Measurements from ENCODE around the gene CAPNS1. TPM values are rescaled to one million over a fixed set of nuclear protein-coding genes. Genes with fewer than 3 reads are reported as not detected.

The CAPNS1 gene
- total and polyA plus RNA-seq, 8 donors: 93.7 to 575 (median 153) TPM

GRCh38 chr19:36150586-36150985, 10.7 kb downstream of the CAPNS1 start:
- Histone ChIP-seq H3K4me3 (no peak overlapping the region), H3K27ac (peak overlapping the region in 4 of 5 donors; percentile 89 to 95 (median 92)), H3K36me3 (peaks cover 50 to 69% (median 62%) of the 10 kb centered on the region in 4 donors), H3K27me3 (no peaks in the 10 kb centered on the region), H3K9me3 (no peaks in the 10 kb centered on the region), H3K4me1 (peaks cover 0 to 24% (median 18%) of the 10 kb centered on the region in 4 donors)
- no peak for DNase-seq
- 62 to 76% (median 73%) methylated on average over 5 of the region's 5 CpGs for WGBS, 5 donors
- intact Hi-C loops (cut with DNase I; ENCODE audit: low total_unique reads): no loop called here
- no peak for TF ChIP-seq POLR2A (IDR thresholded peaks at IDR 0.05)
- no peak for TF ChIP-seq CTCF (IDR thresholded peaks at IDR 0.05)
- TF ChIP-seq EP300 (IDR thresholded peaks at IDR 0.05): no peak
- TF ChIP-seq POLR2AphosphoS5 (IDR thresholded peaks at IDR 0.05): no peak

DNA sequence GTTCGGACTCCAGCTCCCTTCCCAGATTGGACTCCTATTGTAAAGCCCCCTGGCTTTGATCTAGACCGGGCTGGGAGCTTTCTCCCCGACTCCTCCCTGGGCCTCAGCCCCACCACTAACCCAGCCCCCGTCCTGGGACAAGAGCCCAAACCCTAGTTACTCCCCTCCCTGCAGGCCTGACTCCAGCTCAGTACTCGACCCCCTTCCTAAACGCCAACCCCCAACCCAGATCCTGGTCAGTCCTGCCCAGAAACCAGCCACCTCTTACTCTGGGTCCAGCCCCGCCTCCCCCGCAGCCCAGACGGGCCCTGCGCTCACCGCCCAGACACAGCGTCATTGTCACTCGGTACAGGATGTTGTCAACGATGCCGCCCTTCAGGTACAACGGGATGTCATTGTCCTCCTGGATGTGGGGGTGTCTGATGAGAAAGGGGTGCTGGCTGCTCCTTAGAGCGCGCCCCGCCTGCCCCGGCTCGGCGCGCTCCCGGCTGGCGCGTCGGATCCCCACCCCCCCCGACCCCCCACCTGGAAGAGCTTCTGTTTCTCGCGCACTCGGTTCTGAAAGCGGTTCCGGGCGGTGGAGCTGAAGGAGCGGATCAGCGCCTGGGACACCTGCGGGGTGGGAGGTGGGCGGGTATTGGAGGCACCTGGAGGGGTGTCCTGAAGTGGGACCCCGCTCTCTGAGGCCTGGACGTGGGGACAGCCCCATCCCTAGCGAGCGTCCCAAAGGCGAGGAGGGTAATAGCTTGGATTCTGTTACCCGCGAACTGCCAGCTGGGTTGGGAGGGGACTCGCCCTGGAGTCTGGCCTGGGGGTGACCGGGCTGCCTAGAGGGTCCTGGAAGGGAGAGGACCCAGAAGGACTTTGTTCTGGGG, 11.5 kb downstream of the CAPNS1 start:
- no peaks in the 10 kb centered on the region for H3K9me3 ChIP-seq
- WGBS, 5 donors: 63 to 74% (median 70%) methylated on average over 47 of the region's 47 CpGs
- peaks cover 0 to 24% (median 18%) of the 10 kb centered on the region in 4 donors for H3K4me1 ChIP-seq
- H3K27me3 ChIP-seq: no peaks in the 10 kb centered on the region
- TF ChIP-seq POLR2AphosphoS5 (IDR thresholded peaks at IDR 0.05) (peak; percentile 39 to 70 (median 62)), EP300 (IDR thresholded peaks at IDR 0.05) (no peak)
- DNase-seq: peak in 1 of 2 donors; percentile 83
- peak overlapping the region; percentile 45 to 57 (median 52) for H3K4me3 ChIP-seq
- H3K36me3 ChIP-seq: peaks cover 42 to 61% (median 54%) of the 10 kb centered on the region in 4 donors
- intact Hi-C loops (cut with DNase I; ENCODE audit: low total_unique reads): no loop called here
- H3K27ac ChIP-seq: peak overlapping the region; percentile 49 to 95 (median 91)

- 56 to 77% (median 67%) methylated on average over 15 to 16 of the region's 16 CpGs for WGBS, 5 donors
- Histone ChIP-seq H3K27me3 (no peaks in the 10 kb centered on the region), H3K36me3 (peaks cover 36 to 55% (median 48%) of the 10 kb centered on the region in 4 donors), H3K4me3 (peak overlapping the region; percentile 45 to 57 (median 52)), H3K4me1 (peaks cover 0 to 24% (median 18%) of the 10 kb centered on the region in 4 donors), H3K27ac (peak overlapping the region; percentile 49 to 95 (median 91)), H3K9me3 (no peaks in the 10 kb centered on the region)
- intact Hi-C loops (cut with DNase I; ENCODE audit: low total_unique reads): no loop called here
- DNase-seq: no peak
- TF ChIP-seq EP300 (IDR thresholded peaks at IDR 0.05) (no peak), CTCF (IDR thresholded peaks at IDR 0.05) (no peak), POLR2A (IDR thresholded peaks at IDR 0.05) (no peak), POLR2AphosphoS5 (IDR thresholded peaks at IDR 0.05) (no peak)
Observed at GRCh38 chr19:36152019-36152351, 12.1 kb downstream of the CAPNS1 start.

DNA sequence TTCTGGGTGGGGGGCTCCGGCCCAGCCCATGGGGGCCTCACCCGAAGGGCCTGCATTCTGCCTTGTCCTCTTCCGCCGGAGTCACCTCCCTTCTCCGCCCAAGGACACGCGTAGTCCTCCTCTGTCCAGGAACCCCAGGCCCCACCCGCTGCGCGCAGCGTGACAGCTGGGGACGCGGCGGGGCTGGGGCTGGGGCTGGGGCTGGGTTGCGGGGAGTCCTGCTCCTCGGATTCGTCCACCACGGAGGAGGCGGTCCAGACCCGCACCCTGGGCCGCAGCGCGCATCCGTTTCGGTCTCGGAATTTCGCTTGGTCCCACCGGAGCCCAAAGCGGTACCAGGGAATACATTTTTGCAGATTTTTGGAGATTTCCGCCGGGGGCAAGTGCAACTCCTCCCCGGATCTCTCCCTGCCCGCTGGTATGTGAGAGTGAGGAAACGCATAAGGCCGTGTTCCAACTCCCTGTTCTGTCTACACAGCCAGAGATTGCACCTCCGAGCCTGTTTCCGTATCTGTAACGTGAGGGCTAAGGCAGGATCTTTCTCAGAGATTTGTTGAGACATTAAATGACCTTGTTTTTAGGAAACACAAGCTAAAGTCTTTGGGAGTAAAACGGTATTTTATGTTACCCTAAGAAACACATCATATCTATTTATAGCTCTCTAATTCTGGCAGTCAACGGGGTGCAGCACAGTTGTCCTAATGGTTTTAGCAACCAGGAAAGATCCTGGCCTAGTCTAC, 12.7 kb downstream of the CAPNS1 start, which contains the start of gene COX7A1:
COX7A1 (minus strand) TSS at position 96 of the 740 bp plus-strand sequence; CDS start at position 56, 40 bp downstream.
- peak in 1 of 2 donors; percentile 80 for DNase-seq

More for the DNA sequence above, 12.7 kb downstream of the CAPNS1 start, which contains the start of gene COX7A1:
- Histone ChIP-seq H3K27ac (peak within 1 kb of the TSS; percentile 49 to 95 (median 91)), H3K27me3 (no peaks in the 10 kb centered on the region), H3K4me3 (peak within 1 kb of the TSS; percentile 45 to 57 (median 52)), H3K9me3 (no peaks in the 10 kb centered on the region), H3K4me1 (peaks cover 0 to 24% (median 18%) of the 10 kb centered on the region in 4 donors), H3K36me3 (peaks cover 31 to 49% (median 43%) of the 10 kb centered on the region in 4 donors)
- 30 to 74% (median 65%) methylated on average over 37 to 40 of the region's 40 CpGs for WGBS, 5 donors
- TF ChIP-seq POLR2AphosphoS5 (IDR thresholded peaks at IDR 0.05) (peak; percentile 45 to 82 (median 50)), CTCF (IDR thresholded peaks at IDR 0.05) (no peak), POLR2A (IDR thresholded peaks at IDR 0.05) (no peak)
- intact Hi-C loops (cut with DNase I; ENCODE audit: low total_unique reads): no loop called here

Data from stomach (tissue), 9 donors.